ENCODE data around the gene ADD2.

ADD2 gene

GRCh38 chr2:70673041-70673647 lies 94.9 kb downstream of the ADD2 start:
- Histone ChIP-seq H4K20me1 (ENCODE audit: control insufficient read depth, insufficient read depth, low read depth, low read length) (no peaks in the 10 kb centered on the region), H3K4me2 (ENCODE audit: low read length) (no peak overlapping the region), H3K79me2 (ENCODE audit: control insufficient read depth, low read length) (no peaks in the 10 kb centered on the region), H3K27me3 (ENCODE audit: control insufficient read depth, low read length) (0 out of 2 replicates have a peak, but pooled peaks cover 4% of the 10 kb centered on the region), H3K4me3 (ENCODE audit: low read length) (no peak overlapping the region), H3K9me3 (ENCODE audit: control insufficient read depth, insufficient read depth, low read length) (no peaks in the 10 kb centered on the region), H3K9me2 (replicated peaks; ENCODE audit: control insufficient read depth, low read length) (no peaks in the 10 kb centered on the region), H3K27ac (ENCODE audit: low read depth, low read length) (no peak overlapping the region), H3K4me1 (ENCODE audit: control insufficient read depth, low read length) (no peaks in the 10 kb centered on the region), H3F3A (ENCODE audit: control insufficient read depth, insufficient read depth) (no peaks in the 10 kb centered on the region), H3K36me3 (ENCODE audit: control insufficient read depth, low read length) (no peaks in the 10 kb centered on the region)
- TF ChIP-seq CTCF (IDR thresholded peaks at IDR 0.05; ENCODE audit: low read depth, low read length, poor library complexity, severe bottlenecking), result no peak
- TF ChIP-seq EZH2phosphoT487 (IDR thresholded peaks at IDR 0.05; ENCODE audit: borderline replicate concordance, low read length), result no peak

GRCh38 chr2:70671092-70671675 lies 96.8 kb downstream of the ADD2 start:
- H3K9me2 ChIP-seq (replicated peaks; ENCODE audit: control insufficient read depth, low read length), result no peaks in the 10 kb centered on the region
- H3K79me2 ChIP-seq (ENCODE audit: control insufficient read depth, low read length), result no peaks in the 10 kb centered on the region
- no peaks in the 10 kb centered on the region for H3K4me1 ChIP-seq (ENCODE audit: control insufficient read depth, low read length)
- H4K20me1 ChIP-seq (ENCODE audit: control insufficient read depth, insufficient read depth, low read depth, low read length), result no peaks in the 10 kb centered on the region
- no peaks in the 10 kb centered on the region for H3K9me3 ChIP-seq (ENCODE audit: control insufficient read depth, insufficient read depth, low read length)
- no peak overlapping the region for H3K4me2 ChIP-seq (ENCODE audit: low read length)
- no peak overlapping the region for H3K4me3 ChIP-seq (ENCODE audit: low read length)
- no peak for TF ChIP-seq CTCF (IDR thresholded peaks at IDR 0.05; ENCODE audit: low read depth, low read length, poor library complexity, severe bottlenecking)
- no peak for TF ChIP-seq EZH2phosphoT487 (IDR thresholded peaks at IDR 0.05; ENCODE audit: borderline replicate concordance, low read length)
- no peak overlapping the region for H3K27ac ChIP-seq (ENCODE audit: low read depth, low read length)
- 0 out of 2 replicates have a peak, but pooled peaks cover 4% of the 10 kb centered on the region for H3K27me3 ChIP-seq (ENCODE audit: control insufficient read depth, low read length)
- H3K36me3 ChIP-seq (ENCODE audit: control insufficient read depth, low read length), result no peaks in the 10 kb centered on the region
- no peaks in the 10 kb centered on the region for H3F3A ChIP-seq (ENCODE audit: control insufficient read depth, insufficient read depth)

GRCh38 chr2:70670626-70671025 lies 97.4 kb downstream of the ADD2 start:
- H3K4me2 ChIP-seq (ENCODE audit: low read length), result no peak overlapping the region
- TF ChIP-seq EZH2phosphoT487 (IDR thresholded peaks at IDR 0.05; ENCODE audit: borderline replicate concordance, low read length) (no peak), CTCF (IDR thresholded peaks at IDR 0.05; ENCODE audit: low read depth, low read length, poor library complexity, severe bottlenecking) (no peak)
- H3K9me3 ChIP-seq (ENCODE audit: control insufficient read depth, insufficient read depth, low read length), result no peaks in the 10 kb centered on the region
- H4K20me1 ChIP-seq (ENCODE audit: control insufficient read depth, insufficient read depth, low read depth, low read length), result no peaks in the 10 kb centered on the region
- H3K79me2 ChIP-seq (ENCODE audit: control insufficient read depth, low read length), result no peaks in the 10 kb centered on the region
- H3K9me2 ChIP-seq (replicated peaks; ENCODE audit: control insufficient read depth, low read length), result no peaks in the 10 kb centered on the region
- no peak overlapping the region for H3K4me3 ChIP-seq (ENCODE audit: low read length)
- no peak overlapping the region for H3K27ac ChIP-seq (ENCODE audit: low read depth, low read length)
- no peaks in the 10 kb centered on the region for H3K4me1 ChIP-seq (ENCODE audit: control insufficient read depth, low read length)
- no peaks in the 10 kb centered on the region for H3F3A ChIP-seq (ENCODE audit: control insufficient read depth, insufficient read depth)
- H3K27me3 ChIP-seq (ENCODE audit: control insufficient read depth, low read length), result 0 out of 2 replicates have a peak, but pooled peaks cover 4% of the 10 kb centered on the region
- no peaks in the 10 kb centered on the region for H3K36me3 ChIP-seq (ENCODE audit: control insufficient read depth, low read length)

Measured in DOHH2 (cell line).